ENCODE measurements around the gene MGP. TPM values are rescaled to one million over a fixed set of nuclear protein-coding genes. Genes with fewer than 3 reads are reported as not detected.

The MGP gene
- total RNA-seq, 1 donor from 2014 or later = not detected

- DNase-seq = no peak
- no peaks in the 10 kb centered on the region for H3K9me3 Mint-ChIP-seq (ENCODE audit: unreplicated experiment)
- no peak overlapping the region for H3K4me3 Mint-ChIP-seq (ENCODE audit: unreplicated experiment)
- H3K27ac Mint-ChIP-seq (ENCODE audit: unreplicated experiment) = no peak overlapping the region
- H3K36me3 Mint-ChIP-seq (ENCODE audit: unreplicated experiment) = no peaks in the 10 kb centered on the region
- H3K27me3 Mint-ChIP-seq (ENCODE audit: unreplicated experiment) = no peaks in the 10 kb centered on the region
- TF ChIP-seq, protein P1, sequence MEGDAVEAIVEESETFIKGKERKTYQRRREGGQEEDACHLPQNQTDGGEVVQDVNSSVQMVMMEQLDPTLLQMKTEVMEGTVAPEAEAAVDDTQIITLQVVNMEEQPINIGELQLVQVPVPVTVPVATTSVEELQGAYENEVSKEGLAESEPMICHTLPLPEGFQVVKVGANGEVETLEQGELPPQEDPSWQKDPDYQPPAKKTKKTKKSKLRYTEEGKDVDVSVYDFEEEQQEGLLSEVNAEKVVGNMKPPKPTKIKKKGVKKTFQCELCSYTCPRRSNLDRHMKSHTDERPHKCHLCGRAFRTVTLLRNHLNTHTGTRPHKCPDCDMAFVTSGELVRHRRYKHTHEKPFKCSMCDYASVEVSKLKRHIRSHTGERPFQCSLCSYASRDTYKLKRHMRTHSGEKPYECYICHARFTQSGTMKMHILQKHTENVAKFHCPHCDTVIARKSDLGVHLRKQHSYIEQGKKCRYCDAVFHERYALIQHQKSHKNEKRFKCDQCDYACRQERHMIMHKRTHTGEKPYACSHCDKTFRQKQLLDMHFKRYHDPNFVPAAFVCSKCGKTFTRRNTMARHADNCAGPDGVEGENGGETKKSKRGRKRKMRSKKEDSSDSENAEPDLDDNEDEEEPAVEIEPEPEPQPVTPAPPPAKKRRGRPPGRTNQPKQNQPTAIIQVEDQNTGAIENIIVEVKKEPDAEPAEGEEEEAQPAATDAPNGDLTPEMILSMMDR (IDR thresholded peaks at IDR 0.05; ENCODE audit: partially characterized antibody, unreplicated experiment) = no peak
- H3K4me1 Mint-ChIP-seq (ENCODE audit: low read depth, unreplicated experiment) = no peaks in the 10 kb centered on the region
Observed at GRCh38 chr12:14904854-14905253, 19.2 kb upstream of the MGP start.

- Mint-ChIP-seq H3K36me3 (ENCODE audit: unreplicated experiment) (no peaks in the 10 kb centered on the region), H3K27me3 (ENCODE audit: unreplicated experiment) (no peaks in the 10 kb centered on the region), H3K4me1 (ENCODE audit: low read depth, unreplicated experiment) (no peaks in the 10 kb centered on the region), H3K4me3 (ENCODE audit: unreplicated experiment) (no peak overlapping the region), H3K9me3 (ENCODE audit: unreplicated experiment) (no peaks in the 10 kb centered on the region), H3K27ac (ENCODE audit: unreplicated experiment) (no peak overlapping the region)
- TF ChIP-seq, protein P1 (IDR thresholded peaks at IDR 0.05; ENCODE audit: partially characterized antibody, unreplicated experiment) = no peak
- DNase-seq = no peak
Observed at GRCh38 chr12:14903386-14904098, 17.9 kb upstream of the MGP start.

DNA sequence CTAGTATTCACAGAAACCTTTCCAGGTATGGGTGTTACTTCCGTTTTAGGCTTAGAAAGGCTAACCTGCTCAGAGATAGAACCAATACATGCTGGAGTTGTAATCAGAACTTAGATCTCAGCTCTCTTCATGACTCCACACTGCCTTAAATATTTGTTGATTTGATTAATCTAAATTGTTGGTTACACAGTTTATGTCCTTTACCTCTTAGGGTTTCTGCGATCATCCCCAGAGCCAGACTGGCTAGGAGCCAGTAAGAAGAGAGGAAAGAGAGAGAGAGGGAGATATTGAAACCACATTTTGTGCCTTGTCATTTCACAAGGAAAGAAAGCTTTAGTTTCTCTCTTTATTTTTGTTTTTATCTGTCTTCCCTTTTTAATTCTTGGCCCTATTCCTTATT, 16.8 kb upstream of the MGP start:
- Mint-ChIP-seq H3K4me1 (ENCODE audit: low read depth, unreplicated experiment) (no peaks in the 10 kb centered on the region), H3K27me3 (ENCODE audit: unreplicated experiment) (no peaks in the 10 kb centered on the region), H3K36me3 (ENCODE audit: unreplicated experiment) (no peaks in the 10 kb centered on the region), H3K9me3 (ENCODE audit: unreplicated experiment) (no peaks in the 10 kb centered on the region), H3K27ac (ENCODE audit: unreplicated experiment) (no peak overlapping the region), H3K4me3 (ENCODE audit: unreplicated experiment) (no peak overlapping the region)
- no peak for DNase-seq
- TF ChIP-seq, protein P1 (IDR thresholded peaks at IDR 0.05; ENCODE audit: partially characterized antibody, unreplicated experiment) = no peak

DNA sequence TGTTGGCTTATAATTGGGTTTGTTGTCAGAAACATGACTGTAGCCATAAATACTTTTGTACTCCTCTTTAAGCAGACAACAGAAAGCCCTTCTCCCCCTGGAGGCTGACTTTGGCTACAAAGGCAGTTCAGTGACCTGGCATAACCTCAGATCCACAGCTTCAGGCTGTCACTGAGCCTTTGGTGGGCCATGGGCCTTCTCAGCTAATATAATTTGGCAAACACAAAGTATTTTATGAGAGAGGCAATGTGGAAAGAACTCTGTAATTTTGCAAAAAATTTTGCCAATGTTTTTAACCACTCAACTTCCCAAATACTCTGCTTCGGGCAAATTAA, 15.5 kb upstream of the MGP start:
- no peak for DNase-seq
- TF ChIP-seq, protein P1 (IDR thresholded peaks at IDR 0.05; ENCODE audit: partially characterized antibody, unreplicated experiment) = no peak
- H3K27ac Mint-ChIP-seq (ENCODE audit: unreplicated experiment) = no peak overlapping the region
- peaks cover 3% of the 10 kb centered on the region for H3K4me1 Mint-ChIP-seq (ENCODE audit: low read depth, unreplicated experiment)
- H3K4me3 Mint-ChIP-seq (ENCODE audit: unreplicated experiment) = no peak overlapping the region
- no peaks in the 10 kb centered on the region for H3K9me3 Mint-ChIP-seq (ENCODE audit: unreplicated experiment)
- H3K36me3 Mint-ChIP-seq (ENCODE audit: unreplicated experiment) = no peaks in the 10 kb centered on the region
- H3K27me3 Mint-ChIP-seq (ENCODE audit: unreplicated experiment) = no peaks in the 10 kb centered on the region

DNA sequence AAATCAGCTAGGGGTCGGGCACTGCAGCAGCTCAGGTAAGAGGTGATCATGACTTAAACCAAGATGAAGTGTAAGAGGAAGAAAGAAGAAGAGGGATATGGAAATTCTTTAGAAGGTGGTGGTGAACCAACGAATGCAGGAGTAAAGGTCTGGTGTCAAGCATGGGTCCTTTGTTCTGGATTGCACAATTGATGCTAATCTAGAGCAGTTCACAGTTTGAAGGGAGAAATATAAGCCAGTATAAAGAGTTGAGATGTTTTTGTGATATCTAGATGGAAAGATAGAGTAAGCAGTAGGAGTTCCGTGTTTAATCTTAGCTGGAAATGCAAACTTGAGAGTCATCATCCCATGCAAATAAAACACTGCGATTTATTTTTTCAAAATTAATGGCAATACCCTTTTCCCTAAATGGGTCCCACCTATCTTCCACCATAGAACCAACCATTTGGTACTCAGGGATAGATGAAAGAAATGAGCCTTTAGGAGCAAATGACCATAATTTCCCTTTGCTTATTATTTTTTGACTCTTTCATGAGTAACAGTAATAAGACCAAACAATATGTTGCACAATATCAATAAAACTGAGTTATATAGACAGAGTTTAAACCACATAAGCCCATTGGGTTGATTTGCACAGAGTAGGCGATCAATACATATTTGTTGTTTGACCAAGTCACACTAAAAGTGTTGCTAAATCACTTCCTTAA, 15.0 kb upstream of the MGP start:
- Mint-ChIP-seq H3K36me3 (ENCODE audit: unreplicated experiment) (no peaks in the 10 kb centered on the region), H3K4me3 (ENCODE audit: unreplicated experiment) (no peak overlapping the region), H3K27me3 (ENCODE audit: unreplicated experiment) (no peaks in the 10 kb centered on the region), H3K9me3 (ENCODE audit: unreplicated experiment) (no peaks in the 10 kb centered on the region), H3K27ac (ENCODE audit: unreplicated experiment) (no peak overlapping the region), H3K4me1 (ENCODE audit: low read depth, unreplicated experiment) (peaks cover 3% of the 10 kb centered on the region)
- TF ChIP-seq, protein P1 (IDR thresholded peaks at IDR 0.05; ENCODE audit: partially characterized antibody, unreplicated experiment) = no peak
- DNase-seq = no peak
